Measurements from ENCODE around the gene TIRAP.

TIRAP gene

DNA sequence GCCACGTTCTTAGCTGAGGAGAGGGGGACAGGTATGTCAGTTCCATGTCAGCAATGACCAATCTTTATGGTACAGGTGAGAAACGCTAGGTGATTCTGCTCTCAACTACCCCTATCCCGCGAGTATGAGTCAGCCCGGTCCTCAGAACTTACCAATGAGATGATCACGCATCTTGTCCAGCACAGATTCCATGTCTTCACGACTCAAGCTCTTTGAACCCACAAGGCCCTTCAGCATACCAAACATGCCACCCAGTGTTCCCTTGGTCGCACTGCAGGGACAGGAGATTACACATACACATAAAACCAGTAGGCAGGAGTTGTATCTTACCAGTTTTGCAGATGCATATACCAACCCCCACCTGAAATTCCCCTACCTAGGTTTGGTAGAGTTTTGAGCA lies 17.1 kb upstream of the TIRAP start:
- TF ChIP-seq RAD21 (IDR thresholded peaks at IDR 0.05; ENCODE audit: low read depth) (no peak), TAF1 (IDR thresholded peaks at IDR 0.05; ENCODE audit: low read depth) (no peak), YY1 (IDR thresholded peaks at IDR 0.05; ENCODE audit: low read depth) (no peak), ZBTB7A (IDR thresholded peaks at IDR 0.05; ENCODE audit: low read depth) (no peak), EGR1 (IDR thresholded peaks at IDR 0.05) (no peak), CREB1 (IDR thresholded peaks at IDR 0.05; ENCODE audit: low read depth) (no peak), NFIC (IDR thresholded peaks at IDR 0.05) (no peak), TCF12 (IDR thresholded peaks at IDR 0.05; ENCODE audit: low read depth) (no peak), REST (IDR thresholded peaks at IDR 0.05; ENCODE audit: low read depth) (no peak), TEAD4 (IDR thresholded peaks at IDR 0.05) (no peak), EP300 (IDR thresholded peaks at IDR 0.05; ENCODE audit: borderline replicate concordance) (no peak), FOXM1 (IDR thresholded peaks at IDR 0.05; ENCODE audit: borderline replicate concordance, low read depth) (no peak), CEBPB (IDR thresholded peaks at IDR 0.05) (no peak)
- TF ChIP-seq, protein P1, sequence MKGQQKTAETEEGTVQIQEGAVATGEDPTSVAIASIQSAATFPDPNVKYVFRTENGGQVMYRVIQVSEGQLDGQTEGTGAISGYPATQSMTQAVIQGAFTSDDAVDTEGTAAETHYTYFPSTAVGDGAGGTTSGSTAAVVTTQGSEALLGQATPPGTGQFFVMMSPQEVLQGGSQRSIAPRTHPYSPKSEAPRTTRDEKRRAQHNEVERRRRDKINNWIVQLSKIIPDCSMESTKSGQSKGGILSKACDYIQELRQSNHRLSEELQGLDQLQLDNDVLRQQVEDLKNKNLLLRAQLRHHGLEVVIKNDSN (IDR thresholded peaks at IDR 0.05) = no peak
- TF ChIP-seq, protein P2, sequence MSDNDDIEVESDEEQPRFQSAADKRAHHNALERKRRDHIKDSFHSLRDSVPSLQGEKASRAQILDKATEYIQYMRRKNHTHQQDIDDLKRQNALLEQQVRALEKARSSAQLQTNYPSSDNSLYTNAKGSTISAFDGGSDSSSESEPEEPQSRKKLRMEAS (IDR thresholded peaks at IDR 0.05) = no peak

GRCh38 chr11:126267650-126268049 lies 15.2 kb upstream of the TIRAP start:
- TF ChIP-seq TCF12 (IDR thresholded peaks at IDR 0.05; ENCODE audit: low read depth) = no peak
- no peak for TF ChIP-seq YY1 (IDR thresholded peaks at IDR 0.05; ENCODE audit: low read depth)
- TF ChIP-seq FOXM1 (IDR thresholded peaks at IDR 0.05; ENCODE audit: borderline replicate concordance, low read depth) = no peak
- TF ChIP-seq TEAD4 (IDR thresholded peaks at IDR 0.05) = no peak
- TF ChIP-seq, protein P2 (IDR thresholded peaks at IDR 0.05) = no peak
- TF ChIP-seq RAD21 (IDR thresholded peaks at IDR 0.05; ENCODE audit: low read depth) = no peak
- TF ChIP-seq EGR1 (IDR thresholded peaks at IDR 0.05) = no peak
- TF ChIP-seq ZBTB7A (IDR thresholded peaks at IDR 0.05; ENCODE audit: low read depth) = no peak
- no peak for TF ChIP-seq CREB1 (IDR thresholded peaks at IDR 0.05; ENCODE audit: low read depth)
- TF ChIP-seq REST (IDR thresholded peaks at IDR 0.05; ENCODE audit: low read depth) = no peak
- TF ChIP-seq EP300 (IDR thresholded peaks at IDR 0.05; ENCODE audit: borderline replicate concordance) = no peak
- no peak for TF ChIP-seq CEBPB (IDR thresholded peaks at IDR 0.05)
- TF ChIP-seq, protein P1 (IDR thresholded peaks at IDR 0.05) = no peak
- no peak for TF ChIP-seq TAF1 (IDR thresholded peaks at IDR 0.05; ENCODE audit: low read depth)
- no peak for TF ChIP-seq NFIC (IDR thresholded peaks at IDR 0.05)

DNA sequence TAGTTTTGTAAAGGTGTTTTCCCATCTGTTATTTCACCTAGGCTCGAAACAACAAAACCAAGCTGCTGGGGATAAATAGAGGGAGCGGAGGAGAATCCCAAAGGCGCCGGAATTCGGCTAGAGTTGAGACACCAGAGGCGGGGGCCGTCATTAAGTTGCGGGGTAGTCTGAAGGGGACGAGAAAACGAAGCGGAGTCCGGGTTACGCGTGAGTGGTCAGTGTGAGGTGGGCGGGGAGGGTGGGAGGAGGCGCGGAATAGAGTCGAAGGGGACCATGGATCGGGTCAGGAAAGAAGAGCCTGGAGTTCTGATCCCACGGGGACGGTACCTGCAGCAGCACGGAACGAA lies 14.6 kb upstream of the TIRAP start:
- no peak for TF ChIP-seq EGR1 (IDR thresholded peaks at IDR 0.05)
- no peak for TF ChIP-seq NFIC (IDR thresholded peaks at IDR 0.05)
- no peak for TF ChIP-seq CEBPB (IDR thresholded peaks at IDR 0.05)
- TF ChIP-seq, protein P1 (IDR thresholded peaks at IDR 0.05) = no peak
- no peak for TF ChIP-seq TCF12 (IDR thresholded peaks at IDR 0.05; ENCODE audit: low read depth)
- TF ChIP-seq, protein P2 (IDR thresholded peaks at IDR 0.05) = no peak
- TF ChIP-seq CREB1 (IDR thresholded peaks at IDR 0.05; ENCODE audit: low read depth) = no peak
- no peak for TF ChIP-seq EP300 (IDR thresholded peaks at IDR 0.05; ENCODE audit: borderline replicate concordance)

DNA sequence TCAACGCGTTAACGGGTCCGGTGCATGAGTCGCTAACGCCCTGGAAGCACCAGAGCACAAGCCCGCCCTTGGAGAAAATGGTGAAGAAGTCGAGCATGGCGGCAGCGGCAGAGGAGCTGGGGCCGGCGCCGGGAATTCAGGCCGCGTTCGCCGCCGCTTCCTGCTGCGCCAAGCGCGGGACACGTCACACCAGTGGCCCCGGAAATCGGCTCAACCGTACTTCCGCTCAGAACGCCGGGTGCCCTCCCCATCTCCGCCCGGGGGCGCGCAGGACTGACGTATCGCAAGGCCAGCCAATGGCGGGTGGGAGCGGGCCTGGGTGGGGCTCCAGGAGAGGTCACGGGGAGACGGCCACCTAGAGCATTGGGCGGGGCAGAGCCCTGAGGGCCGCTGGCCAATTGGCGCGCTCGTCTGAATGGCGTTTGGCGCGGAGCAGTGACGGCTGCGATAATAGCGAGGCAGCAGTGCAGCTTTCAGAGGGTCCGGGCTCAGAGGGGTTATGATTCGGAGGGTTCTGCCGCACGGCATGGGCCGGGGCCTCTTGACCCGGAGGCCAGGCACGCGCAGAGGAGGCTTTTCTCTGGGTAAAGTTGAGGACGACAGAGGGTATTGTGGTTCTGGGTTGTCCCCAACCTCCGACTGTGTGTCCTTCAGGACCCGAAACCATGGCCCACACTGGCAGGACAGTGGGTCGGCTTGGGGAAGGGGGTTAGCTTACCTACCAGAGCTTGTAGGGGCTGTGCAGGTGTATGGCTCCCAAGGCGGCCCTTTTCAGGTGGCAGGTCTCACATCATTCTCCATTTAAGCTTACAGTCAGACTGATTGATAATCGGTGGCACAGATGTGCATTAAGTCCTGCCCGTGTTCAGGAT lies 13.9 kb upstream of the TIRAP start, which contains the start of the genes FOXRED1 and SRPRA:
FOXRED1 (plus strand) TSS at position 447 of the 872 bp plus-strand sequence; CDS start at position 500, 53 bp downstream.
SRPRA (minus strand) TSS at position 188 of the 872 bp plus-strand sequence; CDS start at position 97, 91 bp downstream.
- TF ChIP-seq REST (IDR thresholded peaks at IDR 0.05; ENCODE audit: low read depth) (no peak), YY1 (IDR thresholded peaks at IDR 0.05; ENCODE audit: low read depth) (peak; percentile 81), EGR1 (IDR thresholded peaks at IDR 0.05) (no peak), CREB1 (IDR thresholded peaks at IDR 0.05; ENCODE audit: low read depth) (peak; percentile 97), RAD21 (IDR thresholded peaks at IDR 0.05; ENCODE audit: low read depth) (no peak), NFIC (IDR thresholded peaks at IDR 0.05) (no peak; the same call in 1 of the 2 replicates), CEBPB (IDR thresholded peaks at IDR 0.05) (no peak), ZBTB7A (IDR thresholded peaks at IDR 0.05; ENCODE audit: low read depth) (no peak), TCF12 (IDR thresholded peaks at IDR 0.05; ENCODE audit: low read depth) (peak; percentile 67; the same call in 1 of the 2 replicates), TEAD4 (IDR thresholded peaks at IDR 0.05) (peak; percentile 39; the same call in 1 of the 2 replicates), EP300 (IDR thresholded peaks at IDR 0.05; ENCODE audit: borderline replicate concordance) (no peak), FOXM1 (IDR thresholded peaks at IDR 0.05; ENCODE audit: borderline replicate concordance, low read depth) (0 out of 2 replicates have a peak, but pooled peaks have one; percentile 21), TAF1 (IDR thresholded peaks at IDR 0.05; ENCODE audit: low read depth) (peak; percentile 83)
- TF ChIP-seq, protein P2 (IDR thresholded peaks at IDR 0.05) = peak; percentile 71
- TF ChIP-seq, protein P1 (IDR thresholded peaks at IDR 0.05) = peak; percentile 88

Measured in Ishikawa (cell line).